ENCODE data around the gene ATP5IF1.

Gene ATP5IF1

GRCh38 chr1:28265577-28265976 is 29.7 kb downstream of the ATP5IF1 start:
- Histone ChIP-seq H3K4ac (ENCODE audit: low read depth, low read length) (no peak overlapping the region), H2BK15ac (replicated peaks; ENCODE audit: low read depth) (no peak overlapping the region), H3K9ac (ENCODE audit: low read length) (no peak overlapping the region), H3K23ac (ENCODE audit: low read length) (no peak overlapping the region), H2AK5ac (ENCODE audit: low read length) (no peak overlapping the region), H4K8ac (ENCODE audit: low read depth, low read length) (no peak overlapping the region), H3K18ac (ENCODE audit: low read length) (no peak overlapping the region), H3K36me3 (ENCODE audit: control insufficient read depth, insufficient read depth, low read length) (no peaks in the 10 kb centered on the region), H3K79me1 (ENCODE audit: low read length) (peaks cover 33% of the 10 kb centered on the region), H3K4me2 (ENCODE audit: low read length) (no peak overlapping the region), H2BK120ac (ENCODE audit: low read depth, low read length) (no peak overlapping the region), H3K56ac (ENCODE audit: low read length) (no peak overlapping the region), H3K27ac (ENCODE audit: low read depth, low read length) (no peak overlapping the region), H3K4me1 (ENCODE audit: control insufficient read depth, low read depth, low read length) (peaks cover 32% of the 10 kb centered on the region), H3K4me3 (ENCODE audit: low read length) (no peak overlapping the region), H3K27me3 (ENCODE audit: insufficient read depth, low read length, poor library complexity) (no peaks in the 10 kb centered on the region), H4K5ac (ENCODE audit: low read length) (no peak overlapping the region), H2BK5ac (ENCODE audit: low read length) (no peak overlapping the region), H3K79me2 (ENCODE audit: control insufficient read depth, insufficient read depth, low read length) (peaks cover 72% of the 10 kb centered on the region)
- WGBS (ENCODE audit: extremely low coverage, insufficient coverage, low lambda C conversion rate): no CpG with 5 or more reads among the region's 8 CpGs
- no peak for DNase-seq

DNA sequence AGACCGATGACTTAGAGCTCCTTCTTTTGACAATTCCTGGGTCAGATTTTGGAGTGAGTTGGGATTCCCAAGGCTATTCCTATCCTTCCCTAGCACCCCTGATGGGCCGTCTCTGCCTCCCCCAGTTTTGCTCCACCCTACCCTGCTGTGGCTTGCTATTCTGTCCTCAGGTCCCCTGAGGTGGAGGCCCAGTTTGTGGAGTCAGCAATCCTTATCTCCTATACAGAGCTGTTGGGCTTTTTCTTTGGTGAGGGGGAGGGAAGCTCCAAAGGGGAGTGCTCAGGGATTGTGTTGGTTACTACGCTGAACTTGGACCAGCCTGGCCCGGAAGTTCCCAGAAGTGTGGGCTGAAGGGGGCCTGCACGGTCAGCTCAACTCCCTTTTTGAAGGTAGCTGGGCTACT is 31.0 kb downstream of the ATP5IF1 start:
- H3K4me1 ChIP-seq (ENCODE audit: control insufficient read depth, low read depth, low read length): peaks cover 25% of the 10 kb centered on the region
- H3K23ac ChIP-seq (ENCODE audit: low read length): no peak overlapping the region
- no peak overlapping the region for H4K8ac ChIP-seq (ENCODE audit: low read depth, low read length)
- peak; percentile 77 for DNase-seq
- no peak overlapping the region for H2AK5ac ChIP-seq (ENCODE audit: low read length)
- peak overlapping the region; percentile 74 for H3K56ac ChIP-seq (ENCODE audit: low read length)
- peak overlapping the region; percentile 13 for H3K4me2 ChIP-seq (ENCODE audit: low read length)
- no peak overlapping the region for H2BK15ac ChIP-seq (replicated peaks; ENCODE audit: low read depth)
- WGBS (ENCODE audit: extremely low coverage, insufficient coverage, low lambda C conversion rate): no CpG with 5 or more reads among the region's 5 CpGs
- H3K36me3 ChIP-seq (ENCODE audit: control insufficient read depth, insufficient read depth, low read length): no peaks in the 10 kb centered on the region
- no peak overlapping the region for H4K5ac ChIP-seq (ENCODE audit: low read length)
- H3K27ac ChIP-seq (ENCODE audit: low read depth, low read length): peak overlapping the region; percentile 14
- H2BK5ac ChIP-seq (ENCODE audit: low read length): no peak overlapping the region
- no peak overlapping the region for H3K4me3 ChIP-seq (ENCODE audit: low read length)
- H3K4ac ChIP-seq (ENCODE audit: low read depth, low read length): no peak overlapping the region
- H3K18ac ChIP-seq (ENCODE audit: low read length): peak overlapping the region; percentile 28
- peaks cover 60% of the 10 kb centered on the region for H3K79me2 ChIP-seq (ENCODE audit: control insufficient read depth, insufficient read depth, low read length)
- peaks cover 24% of the 10 kb centered on the region for H3K79me1 ChIP-seq (ENCODE audit: low read length)
- no peak overlapping the region for H2BK120ac ChIP-seq (ENCODE audit: low read depth, low read length)
- no peaks in the 10 kb centered on the region for H3K27me3 ChIP-seq (ENCODE audit: insufficient read depth, low read length, poor library complexity)
- H3K9ac ChIP-seq (ENCODE audit: low read length): peak overlapping the region; percentile 32

DNA sequence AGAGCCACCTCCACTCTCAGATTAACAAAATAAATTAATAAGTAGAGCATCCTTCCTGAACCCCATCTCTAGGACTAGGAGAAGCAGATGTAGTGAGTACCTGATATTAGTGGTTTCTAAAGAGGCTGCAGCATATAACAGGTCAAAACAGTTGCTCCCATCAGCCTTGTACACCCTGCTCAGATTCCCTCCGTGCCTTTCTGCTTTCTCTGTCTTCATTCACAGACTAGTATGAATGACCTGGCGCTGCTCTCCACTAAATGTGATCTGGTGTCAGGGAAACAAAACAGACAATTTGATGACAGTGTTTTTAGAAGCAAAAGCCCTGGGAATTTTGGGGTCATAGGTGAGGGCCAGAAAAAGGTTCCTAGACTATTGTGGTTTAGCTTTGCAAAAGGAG is 31.7 kb downstream of the ATP5IF1 start:
- Histone ChIP-seq H4K8ac (ENCODE audit: low read depth, low read length) (no peak overlapping the region), H4K5ac (ENCODE audit: low read length) (no peak overlapping the region), H3K4me3 (ENCODE audit: low read length) (no peak overlapping the region), H3K18ac (ENCODE audit: low read length) (peak overlapping the region; percentile 28), H3K23ac (ENCODE audit: low read length) (no peak overlapping the region), H2AK5ac (ENCODE audit: low read length) (no peak overlapping the region), H3K79me2 (ENCODE audit: control insufficient read depth, insufficient read depth, low read length) (peaks cover 55% of the 10 kb centered on the region), H2BK15ac (replicated peaks; ENCODE audit: low read depth) (no peak overlapping the region), H3K79me1 (ENCODE audit: low read length) (peaks cover 23% of the 10 kb centered on the region), H3K4me1 (ENCODE audit: control insufficient read depth, low read depth, low read length) (peaks cover 25% of the 10 kb centered on the region), H3K36me3 (ENCODE audit: control insufficient read depth, insufficient read depth, low read length) (peaks cover 2% of the 10 kb centered on the region), H3K4ac (ENCODE audit: low read depth, low read length) (no peak overlapping the region), H3K9ac (ENCODE audit: low read length) (peak overlapping the region; percentile 6), H2BK120ac (ENCODE audit: low read depth, low read length) (no peak overlapping the region), H3K27me3 (ENCODE audit: insufficient read depth, low read length, poor library complexity) (no peaks in the 10 kb centered on the region), H3K4me2 (ENCODE audit: low read length) (no peak overlapping the region), H3K27ac (ENCODE audit: low read depth, low read length) (peak overlapping the region; percentile 14), H3K56ac (ENCODE audit: low read length) (peak overlapping the region; percentile 74), H2BK5ac (ENCODE audit: low read length) (no peak overlapping the region)
- WGBS (ENCODE audit: extremely low coverage, insufficient coverage, low lambda C conversion rate): no CpG with 5 or more reads among the region's 2 CpGs
- no peak for DNase-seq

- peaks cover 18% of the 10 kb centered on the region for H3K79me1 ChIP-seq (ENCODE audit: low read length)
- no peak overlapping the region for H2BK15ac ChIP-seq (replicated peaks; ENCODE audit: low read depth)
- no peaks in the 10 kb centered on the region for H3K27me3 ChIP-seq (ENCODE audit: insufficient read depth, low read length, poor library complexity)
- H4K8ac ChIP-seq (ENCODE audit: low read depth, low read length): no peak overlapping the region
- no peak overlapping the region for H2BK5ac ChIP-seq (ENCODE audit: low read length)
- no peak overlapping the region for H3K18ac ChIP-seq (ENCODE audit: low read length)
- no peak overlapping the region for H3K27ac ChIP-seq (ENCODE audit: low read depth, low read length)
- H3K36me3 ChIP-seq (ENCODE audit: control insufficient read depth, insufficient read depth, low read length): peaks cover 6% of the 10 kb centered on the region
- peaks cover 38% of the 10 kb centered on the region for H3K79me2 ChIP-seq (ENCODE audit: control insufficient read depth, insufficient read depth, low read length)
- no peak overlapping the region for H3K4me3 ChIP-seq (ENCODE audit: low read length)
- H3K4me2 ChIP-seq (ENCODE audit: low read length): no peak overlapping the region
- no peak overlapping the region for H4K5ac ChIP-seq (ENCODE audit: low read length)
- WGBS (ENCODE audit: extremely low coverage, insufficient coverage, low lambda C conversion rate): no CpG with 5 or more reads among the region's 2 CpGs
- no peak overlapping the region for H3K56ac ChIP-seq (ENCODE audit: low read length)
- H3K23ac ChIP-seq (ENCODE audit: low read length): no peak overlapping the region
- no peak overlapping the region for H2AK5ac ChIP-seq (ENCODE audit: low read length)
- DNase-seq: no peak
- H3K9ac ChIP-seq (ENCODE audit: low read length): no peak overlapping the region
- H2BK120ac ChIP-seq (ENCODE audit: low read depth, low read length): no peak overlapping the region
- no peak overlapping the region for H3K4ac ChIP-seq (ENCODE audit: low read depth, low read length)
- peaks cover 24% of the 10 kb centered on the region for H3K4me1 ChIP-seq (ENCODE audit: control insufficient read depth, low read depth, low read length)
These were observed 33.6 kb downstream of the ATP5IF1 start for GRCh38 chr1:28269529-28269928.

DNA sequence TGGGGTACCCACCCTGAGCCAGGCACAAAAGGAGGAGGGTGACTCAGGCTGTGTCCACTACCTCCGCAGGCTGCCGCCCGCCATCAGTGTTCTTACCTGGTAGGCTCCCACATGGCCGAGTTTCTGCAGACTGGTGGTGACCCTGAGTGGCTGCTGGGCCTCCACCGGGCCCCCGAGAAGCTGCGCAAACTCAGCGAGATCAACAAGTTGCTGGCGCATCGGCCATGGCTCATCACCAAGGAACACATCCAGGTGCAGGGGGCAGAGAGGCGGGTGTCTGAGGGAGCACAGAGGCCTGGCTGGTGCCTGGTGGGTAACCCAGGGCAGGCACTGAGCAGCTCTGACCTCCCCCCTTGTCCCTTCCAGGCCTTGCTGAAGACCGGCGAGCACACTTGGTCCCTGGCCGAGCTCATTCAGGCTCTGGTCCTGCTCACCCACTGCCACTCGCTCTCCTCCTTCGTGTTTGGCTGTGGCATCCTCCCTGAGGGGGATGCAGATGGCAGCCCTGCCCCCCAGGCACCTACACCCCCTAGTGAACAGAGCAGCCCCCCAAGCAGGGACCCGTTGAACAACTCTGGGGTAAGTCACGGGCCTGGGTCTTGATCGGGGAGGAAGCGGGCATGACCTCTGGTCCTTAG is 36.4 kb downstream of the ATP5IF1 start:
- no CpG with 5 or more reads among the region's 20 CpGs for WGBS (ENCODE audit: extremely low coverage, insufficient coverage, low lambda C conversion rate)
- H4K5ac ChIP-seq (ENCODE audit: low read length): no peak overlapping the region
- no peak for DNase-seq
- H2BK5ac ChIP-seq (ENCODE audit: low read length): no peak overlapping the region
- H3K56ac ChIP-seq (ENCODE audit: low read length): no peak overlapping the region
- H3K4me3 ChIP-seq (ENCODE audit: low read length): no peak overlapping the region
- H3K27me3 ChIP-seq (ENCODE audit: insufficient read depth, low read length, poor library complexity): no peaks in the 10 kb centered on the region
- no peak overlapping the region for H3K27ac ChIP-seq (ENCODE audit: low read depth, low read length)
- peaks cover 6% of the 10 kb centered on the region for H3K4me1 ChIP-seq (ENCODE audit: control insufficient read depth, low read depth, low read length)
- H3K4me2 ChIP-seq (ENCODE audit: low read length): no peak overlapping the region
- H3K9ac ChIP-seq (ENCODE audit: low read length): no peak overlapping the region
- H3K4ac ChIP-seq (ENCODE audit: low read depth, low read length): no peak overlapping the region
- peaks cover 12% of the 10 kb centered on the region for H3K79me2 ChIP-seq (ENCODE audit: control insufficient read depth, insufficient read depth, low read length)
- H3K36me3 ChIP-seq (ENCODE audit: control insufficient read depth, insufficient read depth, low read length): peaks cover 8% of the 10 kb centered on the region
- H3K79me1 ChIP-seq (ENCODE audit: low read length): peaks cover 12% of the 10 kb centered on the region
- no peak overlapping the region for H4K8ac ChIP-seq (ENCODE audit: low read depth, low read length)
- H2BK120ac ChIP-seq (ENCODE audit: low read depth, low read length): no peak overlapping the region
- no peak overlapping the region for H3K23ac ChIP-seq (ENCODE audit: low read length)
- no peak overlapping the region for H2AK5ac ChIP-seq (ENCODE audit: low read length)
- H2BK15ac ChIP-seq (replicated peaks; ENCODE audit: low read depth): no peak overlapping the region
- H3K18ac ChIP-seq (ENCODE audit: low read length): no peak overlapping the region

Measured in mesendoderm (in vitro differentiated cells).